ENCODE data around the gene ASRGL1.

ASRGL1 gene

DNA sequence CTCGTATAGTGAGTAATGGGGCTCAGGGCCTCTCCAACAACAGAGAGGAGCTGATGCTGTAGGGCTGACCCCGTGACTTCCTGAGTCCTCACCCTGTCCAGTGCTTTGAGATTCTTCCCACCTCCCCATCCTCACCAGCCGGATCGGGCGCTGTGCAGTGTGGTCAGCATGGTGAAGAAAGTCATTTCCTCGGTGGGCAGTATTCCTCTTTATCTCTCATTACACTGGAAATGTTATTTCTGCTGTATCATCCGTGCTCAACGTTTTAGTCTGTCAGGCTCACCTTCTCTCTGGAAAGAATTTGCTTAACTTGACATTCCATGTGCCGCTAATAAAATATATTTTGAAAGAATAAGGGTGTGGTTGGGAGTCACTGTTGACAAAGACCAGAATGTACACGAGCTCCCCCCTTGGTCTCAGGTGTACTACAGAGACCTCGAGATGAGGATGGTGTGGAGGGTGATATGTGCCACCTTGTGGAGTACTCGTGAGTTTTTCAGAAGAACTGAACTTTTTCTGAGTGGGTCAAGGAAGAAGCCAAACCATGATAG is 55.9 kb downstream of the ASRGL1 start:
- no peak for DNase-seq (ENCODE audit: low read depth)
- H3K4me3 ChIP-seq (ENCODE audit: control insufficient read depth, low read depth, low read length): no peak overlapping the region
- TF ChIP-seq, protein P1, sequence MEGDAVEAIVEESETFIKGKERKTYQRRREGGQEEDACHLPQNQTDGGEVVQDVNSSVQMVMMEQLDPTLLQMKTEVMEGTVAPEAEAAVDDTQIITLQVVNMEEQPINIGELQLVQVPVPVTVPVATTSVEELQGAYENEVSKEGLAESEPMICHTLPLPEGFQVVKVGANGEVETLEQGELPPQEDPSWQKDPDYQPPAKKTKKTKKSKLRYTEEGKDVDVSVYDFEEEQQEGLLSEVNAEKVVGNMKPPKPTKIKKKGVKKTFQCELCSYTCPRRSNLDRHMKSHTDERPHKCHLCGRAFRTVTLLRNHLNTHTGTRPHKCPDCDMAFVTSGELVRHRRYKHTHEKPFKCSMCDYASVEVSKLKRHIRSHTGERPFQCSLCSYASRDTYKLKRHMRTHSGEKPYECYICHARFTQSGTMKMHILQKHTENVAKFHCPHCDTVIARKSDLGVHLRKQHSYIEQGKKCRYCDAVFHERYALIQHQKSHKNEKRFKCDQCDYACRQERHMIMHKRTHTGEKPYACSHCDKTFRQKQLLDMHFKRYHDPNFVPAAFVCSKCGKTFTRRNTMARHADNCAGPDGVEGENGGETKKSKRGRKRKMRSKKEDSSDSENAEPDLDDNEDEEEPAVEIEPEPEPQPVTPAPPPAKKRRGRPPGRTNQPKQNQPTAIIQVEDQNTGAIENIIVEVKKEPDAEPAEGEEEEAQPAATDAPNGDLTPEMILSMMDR (IDR thresholded peaks at IDR 0.05; ENCODE audit: control insufficient read depth, insufficient read depth, low read depth, low read length, missing control alignments): no peak

DNA sequence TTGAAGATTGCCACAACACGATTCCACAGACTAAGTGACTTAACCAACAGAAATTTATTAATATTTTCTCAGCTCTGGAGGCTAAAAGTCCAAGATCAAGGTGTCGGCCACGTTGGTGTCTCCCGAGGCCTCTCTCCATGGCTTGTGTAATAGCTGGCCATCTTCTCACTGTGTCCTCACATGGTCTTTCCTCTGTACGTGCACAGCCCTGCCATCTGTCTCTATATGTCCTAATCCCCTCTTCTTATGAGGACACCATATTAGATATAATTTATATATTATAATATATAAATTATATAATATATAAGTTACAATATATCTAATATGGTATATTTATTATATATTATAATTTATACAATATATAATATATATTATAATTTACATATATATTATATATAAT is 56.5 kb downstream of the ASRGL1 start:
- H3K4me3 ChIP-seq (ENCODE audit: control insufficient read depth, low read depth, low read length): no peak overlapping the region
- TF ChIP-seq, protein P1 (IDR thresholded peaks at IDR 0.05; ENCODE audit: control insufficient read depth, insufficient read depth, low read depth, low read length, missing control alignments): no peak
- no peak for DNase-seq (ENCODE audit: low read depth)

DNA sequence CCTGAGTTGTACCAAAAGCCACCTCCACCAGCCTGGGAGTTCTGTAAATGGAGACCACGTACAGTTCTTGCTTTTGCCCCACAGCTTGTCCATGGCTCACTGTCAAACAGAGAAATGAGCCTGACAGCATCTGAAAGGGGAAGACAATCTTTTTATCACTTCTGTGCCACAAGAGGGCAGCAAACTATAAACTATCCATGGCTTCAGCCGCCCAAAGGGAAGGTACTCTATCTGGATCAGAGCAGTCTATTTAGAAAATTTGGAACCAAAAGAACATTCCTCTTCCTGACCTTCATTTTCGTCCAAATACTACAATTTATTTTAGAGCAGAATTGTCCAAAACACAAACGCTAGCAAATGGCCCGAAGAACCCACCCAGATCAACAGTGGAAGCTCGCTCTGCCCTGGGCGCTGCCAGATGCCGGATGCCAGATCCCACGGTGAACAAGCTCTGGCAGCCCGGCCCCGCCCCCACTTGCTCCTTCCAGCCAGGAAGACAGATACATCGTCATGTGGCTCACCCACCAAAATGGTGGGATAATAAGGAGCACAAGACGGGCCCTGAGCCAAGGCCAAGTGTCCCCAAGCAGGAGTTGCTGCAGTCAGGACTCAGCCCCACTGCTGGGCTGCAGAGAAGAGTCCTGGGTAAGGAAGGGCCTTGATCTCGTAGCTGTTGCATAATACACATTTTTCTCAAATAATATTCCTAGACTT is 57.7 kb downstream of the ASRGL1 start:
- H3K4me3 ChIP-seq (ENCODE audit: control insufficient read depth, low read depth, low read length): peak overlapping the region; percentile 32
- TF ChIP-seq, protein P1 (IDR thresholded peaks at IDR 0.05; ENCODE audit: control insufficient read depth, insufficient read depth, low read depth, low read length, missing control alignments): peak; percentile 60
- DNase-seq (ENCODE audit: low read depth): peak; percentile 59

DNA sequence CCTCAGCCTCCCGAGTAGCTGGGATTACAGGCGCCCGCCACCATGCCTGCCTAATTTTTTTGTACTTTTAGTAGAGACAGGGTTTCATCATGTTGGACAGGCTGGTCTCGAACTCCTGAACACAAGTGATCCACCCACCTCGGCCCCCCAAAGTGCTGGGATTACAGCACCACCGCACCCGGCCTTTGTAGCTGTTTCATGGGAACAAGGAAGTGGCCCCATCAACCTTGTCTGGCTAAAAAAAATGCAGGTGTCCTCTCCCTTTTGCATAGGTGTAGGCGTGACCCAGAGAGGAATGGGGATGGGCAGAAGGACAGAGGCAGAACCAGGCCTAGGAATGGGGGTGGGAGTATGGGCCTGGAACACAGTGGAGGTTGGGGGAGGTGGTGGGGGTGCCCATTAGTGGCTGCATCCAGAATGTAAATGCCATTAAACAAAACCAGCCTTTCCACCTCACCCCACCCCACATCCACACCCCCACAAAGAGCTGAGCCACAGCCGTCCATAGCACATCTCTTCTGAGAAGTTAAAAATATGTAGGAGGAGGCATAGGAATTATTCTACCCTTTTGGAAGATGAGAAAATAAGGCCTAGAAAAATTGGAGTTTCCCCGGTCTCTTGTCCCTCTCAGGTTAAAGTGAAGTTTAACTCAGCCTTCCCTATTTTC is 58.8 kb downstream of the ASRGL1 start:
- no peak for DNase-seq (ENCODE audit: low read depth)
- H3K4me3 ChIP-seq (ENCODE audit: control insufficient read depth, low read depth, low read length): no peak overlapping the region
- TF ChIP-seq, protein P1 (IDR thresholded peaks at IDR 0.05; ENCODE audit: control insufficient read depth, insufficient read depth, low read depth, low read length, missing control alignments): no peak

DNA sequence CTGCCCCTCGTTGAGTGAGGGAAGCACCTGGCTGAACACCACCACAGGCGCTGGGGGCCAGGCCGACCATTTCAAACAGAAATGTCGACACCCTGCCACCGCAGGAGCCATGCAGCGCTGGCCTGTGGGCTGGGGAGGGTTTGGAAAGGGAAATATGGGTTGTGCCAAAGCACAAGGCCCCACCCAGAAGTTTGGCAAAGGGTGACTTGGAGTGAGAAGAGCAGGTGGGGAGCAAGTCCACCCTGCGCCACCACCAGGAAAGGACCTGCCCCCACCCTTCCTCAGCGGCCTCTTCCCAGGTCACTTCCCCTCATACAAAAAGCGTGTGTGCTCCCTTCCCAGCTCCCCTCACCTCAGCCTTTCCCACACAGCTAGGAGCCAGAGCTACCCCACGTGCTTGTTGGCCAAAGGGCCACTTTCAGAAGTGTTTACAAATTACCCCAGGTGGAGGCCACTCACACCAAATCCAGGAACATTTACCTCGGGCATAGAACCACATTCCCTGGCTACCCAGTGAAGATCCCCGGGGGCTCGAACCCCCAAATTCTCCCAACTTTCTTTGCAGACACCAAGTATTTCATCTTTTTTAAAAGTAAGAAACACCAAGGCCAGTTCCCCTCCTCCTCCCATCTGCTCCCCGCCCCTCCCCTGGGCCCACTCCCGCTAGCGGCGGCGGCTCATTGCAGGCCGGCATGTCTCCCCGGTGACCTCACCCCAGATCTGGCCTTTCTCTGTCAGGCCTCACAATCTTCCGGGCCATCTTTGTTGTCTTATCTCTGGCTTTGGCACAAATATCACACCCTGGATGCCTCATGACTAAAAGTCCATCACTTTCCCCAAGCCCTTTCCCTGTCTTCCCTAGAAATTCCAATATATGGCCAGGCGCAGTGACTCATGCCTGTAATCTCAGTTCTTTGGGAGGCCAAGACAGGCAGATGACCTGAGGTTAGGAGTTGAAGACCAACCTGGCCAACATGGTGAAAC is 61.1 kb downstream of the ASRGL1 start:
- TF ChIP-seq, protein P1 (IDR thresholded peaks at IDR 0.05; ENCODE audit: control insufficient read depth, insufficient read depth, low read depth, low read length, missing control alignments): no peak
- H3K4me3 ChIP-seq (ENCODE audit: control insufficient read depth, low read depth, low read length): no peak overlapping the region
- DNase-seq (ENCODE audit: low read depth): no peak
